Measurements from ENCODE around the gene OASL. TPM values are rescaled to one million over a fixed set of nuclear protein-coding genes. Genes with fewer than 3 reads are reported as not detected.
"Not testable (repeated sequence)": the region's sequence is repeated elsewhere in the genome, so short reads cannot be mapped to it uniquely, and the experiment has no call there.

OASL gene
- total and polyA plus RNA-seq, 9 of the 15 experiments (the other 6 are each of a cell fraction or from before 2014, with no cell fraction given) = 0.14 TPM; not detected in 8

DNA sequence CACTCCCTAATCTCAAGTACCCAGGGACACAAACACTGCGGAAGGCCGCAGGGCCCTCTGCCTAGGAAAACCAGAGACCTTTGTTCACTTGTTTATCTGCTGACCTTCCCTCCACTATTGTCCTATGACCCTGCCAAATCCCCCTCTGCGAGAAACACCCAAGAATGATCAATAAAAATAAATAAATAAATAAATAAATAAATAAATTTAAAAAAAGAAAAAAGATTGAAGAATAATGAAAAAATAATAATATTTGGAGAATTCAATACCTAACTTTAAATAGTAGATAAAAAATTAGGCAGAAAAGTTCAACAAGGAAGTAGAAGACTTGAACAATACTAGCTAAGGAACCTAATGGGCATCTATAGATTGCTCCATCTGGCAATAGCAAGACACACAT, 38.4 kb upstream of the OASL start:
- H3K36me3 ChIP-seq (ENCODE audit: control insufficient read depth, insufficient read depth, low read length); H3K9me1 ChIP-seq (ENCODE audit: control insufficient read depth, insufficient read depth, low read length); H3K4me2 ChIP-seq (ENCODE audit: insufficient read depth, low read length); CTCF ChIA-PET (ENCODE audit: low intra/inter-chr PET ratio); H3K27ac ChIP-seq (ENCODE audit: extremely low read depth, low read depth, low read length); H4K20me1 ChIP-seq (replicated peaks; ENCODE audit: control insufficient read depth, insufficient read depth, low read length); H3K4me3 ChIP-seq; H3K9me3 ChIP-seq (replicated peaks; ENCODE audit: control insufficient read depth, insufficient read depth, low read depth, low read length); H3K4me1 ChIP-seq (replicated peaks in 1 of 2; ENCODE audit: control insufficient read depth in 2 of 2, insufficient read depth in 2 of 2, low read length in 2 of 2); intact Hi-C loops (cut with micrococcal nuclease); BruUV-seq (replicated peaks); FAIRE-seq; H3K27me3 ChIP-seq (ENCODE audit: control insufficient read depth in 2 of 2, insufficient read depth in 2 of 2, low read length in 2 of 2); DNase-seq (ENCODE audit: extremely low read depth in 1 of 4, low spot score in 3 of 4); H3K9ac ChIP-seq (ENCODE audit: insufficient read depth in 1 of 2, low read depth in 2 of 2, low read length in 2 of 2); H3K79me2 ChIP-seq (ENCODE audit: control insufficient read depth, insufficient read depth, low read length); H2AFZ ChIP-seq (ENCODE audit: low read depth, low read length); ATAC-seq; in situ Hi-C loops (cut with MboI): not testable (repeated sequence)
- TF ChIP-seq SOX6 (IDR thresholded peaks at IDR 0.05) = peak; percentile 26; the same call in 1 of the 2 replicates
- WGBS (ENCODE audit: insufficient coverage, low coverage, missing lambda C conversion rate) = no CpG with 5 or more reads among the region's 3 CpGs
- POLR2A ChIA-PET = interaction anchor here (0.7 to 0.9 kb wide), 2 partner anchors 13 to 223 kb away, joined by 3 to 6 read pairs; no protein-coding TSS in a partner anchor

DNA sequence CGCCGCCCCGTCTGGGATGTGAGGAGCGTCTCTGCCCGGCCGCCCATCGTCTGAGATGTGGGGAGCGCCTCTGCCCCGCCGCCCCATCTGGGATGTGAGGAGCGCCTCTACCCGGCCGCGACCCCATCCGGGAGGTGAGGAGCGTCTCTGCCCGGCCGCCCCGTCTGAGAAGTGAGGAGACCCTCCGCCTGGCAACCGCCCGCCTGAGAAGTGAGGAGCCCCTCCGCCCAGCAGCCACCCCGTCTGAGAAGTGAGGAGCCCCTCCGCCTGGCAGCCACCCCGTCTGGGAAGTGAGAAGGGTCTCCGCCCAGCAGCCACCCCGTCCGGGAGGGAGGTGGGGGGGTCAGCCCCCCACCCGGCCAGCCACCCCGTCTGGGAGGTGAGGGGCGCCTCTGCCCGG, 36.9 kb upstream of the OASL start:
- H3K4me3 ChIP-seq; H3K79me2 ChIP-seq (ENCODE audit: control insufficient read depth, insufficient read depth, low read length); DNase-seq (ENCODE audit: extremely low read depth in 1 of 4, low spot score in 3 of 4); H3K27me3 ChIP-seq (ENCODE audit: control insufficient read depth in 2 of 2, insufficient read depth in 2 of 2, low read length in 2 of 2); intact Hi-C loops (cut with micrococcal nuclease); H2AFZ ChIP-seq (ENCODE audit: low read depth, low read length); H3K36me3 ChIP-seq (ENCODE audit: control insufficient read depth, insufficient read depth, low read length); FAIRE-seq; ATAC-seq; H3K27ac ChIP-seq (ENCODE audit: extremely low read depth, low read depth, low read length); H3K4me2 ChIP-seq (ENCODE audit: insufficient read depth, low read length); H3K9ac ChIP-seq (ENCODE audit: insufficient read depth in 1 of 2, low read depth in 2 of 2, low read length in 2 of 2); in situ Hi-C loops (cut with MboI); H3K9me3 ChIP-seq (replicated peaks; ENCODE audit: control insufficient read depth, insufficient read depth, low read depth, low read length); BruUV-seq (replicated peaks); H4K20me1 ChIP-seq (replicated peaks; ENCODE audit: control insufficient read depth, insufficient read depth, low read length); CTCF ChIA-PET (ENCODE audit: low intra/inter-chr PET ratio); H3K4me1 ChIP-seq (replicated peaks in 1 of 2; ENCODE audit: control insufficient read depth in 2 of 2, insufficient read depth in 2 of 2, low read length in 2 of 2); POLR2A ChIA-PET; H3K9me1 ChIP-seq (ENCODE audit: control insufficient read depth, insufficient read depth, low read length): not testable (repeated sequence)
- 64% methylated on average over 13 of the region's 33 CpGs for WGBS (ENCODE audit: insufficient coverage, low coverage, missing lambda C conversion rate)
